GM10266 (cell line): Measurements from ENCODE around the gene UNC79.
"Not testable (repeated sequence)": the region's sequence is repeated elsewhere in the genome, so short reads cannot be mapped to it uniquely, and the experiment has no call there.

Experiments used
- DNase-seq: peaks from one replicate; pipeline ENCODE4 v3.0.0; 2012; ENCODE audit errors: extremely low spot score
- CTCF ChIP-seq: IDR thresholded peaks from 2 replicates; pipeline ENCODE4 v1.5.1; 2012; ENCODE audit warnings: mild to moderate bottlenecking, low read depth; ENCODE audit not compliant: control insufficient read depth, insufficient read depth; ENCODE audit errors: missing control alignments

The UNC79 gene

GRCh38 chr14:93410893-93411292 is 19.8 kb upstream of the UNC79 start:
- TF ChIP-seq CTCF, result no peak

GRCh38 chr14:93425136-93425535 is 5.6 kb upstream of the UNC79 start:
- not testable (repeated sequence) for DNase-seq

More at GRCh38 chr14:93410893-93411292, 19.8 kb upstream of the UNC79 start:
- no peak for DNase-seq

GRCh38 chr14:93426750-93427149 is 4.0 kb upstream of the UNC79 start:
- DNase-seq, result no peak

GRCh38 chr14:93431036-93431670 is 414 bp downstream of the UNC79 start:
- DNase-seq, result no peak

More at GRCh38 chr14:93426750-93427149, 4.0 kb upstream of the UNC79 start:
- TF ChIP-seq CTCF, result no peak

GRCh38 chr14:93454224-93454623 is 23.5 kb downstream of the UNC79 start:
- TF ChIP-seq CTCF, result no peak
- no peak for DNase-seq

More at GRCh38 chr14:93431036-93431670, 414 bp downstream of the UNC79 start:
- no peak for TF ChIP-seq CTCF

- no peak for TF ChIP-seq CTCF
- DNase-seq, result no peak
Observed at GRCh38 chr14:93456356-93456755, 25.6 kb downstream of the UNC79 start.

GRCh38 chr14:93458234-93458633 is 27.5 kb downstream of the UNC79 start:
- no peak for DNase-seq
- TF ChIP-seq CTCF, result no peak

GRCh38 chr14:93462479-93462878 is 31.7 kb downstream of the UNC79 start:
- DNase-seq, result no peak
- TF ChIP-seq CTCF, result no peak
